Choroid plexus epithelial cell (primary cell): ENCODE data around the gene ERLIN1.
A peak's percentile ranks its signal among the peaks of the same experiment; 100 is the strongest.

Experiments used
- DNase-seq: peaks from one replicate; pipeline ENCODE4 v3.0.0-alpha.2; 2010; ENCODE audit warnings: low read depth
- H3K4me3 ChIP-seq: 2 replicates; pipeline ENCODE4 v1.5.1; 2011; ENCODE audit warnings: low read depth, mild to moderate bottlenecking, control low read depth, low read length, moderate library complexity
- TF ChIP-seq, protein P1 (sequence below): conservative IDR thresholded peaks from 2 replicates; pipeline ENCODE4 v1.5.1; 2011; ENCODE audit warnings: low read depth, mild to moderate bottlenecking, control low read depth, inconsistent platforms, low read length, moderate library complexity

ERLIN1 gene

DNA sequence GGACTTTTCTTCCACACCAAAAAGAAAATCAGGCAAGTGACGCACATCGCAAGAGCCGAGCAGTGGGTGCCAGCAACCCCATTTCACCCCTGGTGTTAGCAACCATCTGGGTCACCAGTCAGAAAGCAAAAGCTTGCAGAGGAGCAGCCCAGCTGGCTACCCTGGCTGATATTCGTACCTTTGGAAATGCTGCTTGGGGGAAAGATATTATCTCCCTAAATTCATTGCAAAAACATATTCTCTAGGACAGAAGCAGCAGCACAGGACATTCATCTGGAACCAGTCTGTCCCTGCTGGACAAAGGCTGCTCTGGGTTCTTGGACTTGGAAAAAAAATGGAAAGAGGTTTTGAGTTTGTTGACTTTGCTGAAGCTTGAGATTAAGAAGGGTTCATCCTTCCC lies 45.8 kb downstream of the ERLIN1 start:
- no peak for DNase-seq
- TF ChIP-seq, protein P1, sequence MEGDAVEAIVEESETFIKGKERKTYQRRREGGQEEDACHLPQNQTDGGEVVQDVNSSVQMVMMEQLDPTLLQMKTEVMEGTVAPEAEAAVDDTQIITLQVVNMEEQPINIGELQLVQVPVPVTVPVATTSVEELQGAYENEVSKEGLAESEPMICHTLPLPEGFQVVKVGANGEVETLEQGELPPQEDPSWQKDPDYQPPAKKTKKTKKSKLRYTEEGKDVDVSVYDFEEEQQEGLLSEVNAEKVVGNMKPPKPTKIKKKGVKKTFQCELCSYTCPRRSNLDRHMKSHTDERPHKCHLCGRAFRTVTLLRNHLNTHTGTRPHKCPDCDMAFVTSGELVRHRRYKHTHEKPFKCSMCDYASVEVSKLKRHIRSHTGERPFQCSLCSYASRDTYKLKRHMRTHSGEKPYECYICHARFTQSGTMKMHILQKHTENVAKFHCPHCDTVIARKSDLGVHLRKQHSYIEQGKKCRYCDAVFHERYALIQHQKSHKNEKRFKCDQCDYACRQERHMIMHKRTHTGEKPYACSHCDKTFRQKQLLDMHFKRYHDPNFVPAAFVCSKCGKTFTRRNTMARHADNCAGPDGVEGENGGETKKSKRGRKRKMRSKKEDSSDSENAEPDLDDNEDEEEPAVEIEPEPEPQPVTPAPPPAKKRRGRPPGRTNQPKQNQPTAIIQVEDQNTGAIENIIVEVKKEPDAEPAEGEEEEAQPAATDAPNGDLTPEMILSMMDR, result no peak
- no peak overlapping the region for H3K4me3 ChIP-seq

- DNase-seq, result peak; percentile 21
- TF ChIP-seq, protein P1, result no peak
- H3K4me3 ChIP-seq, result no peak overlapping the region
These were observed 46.8 kb downstream of the ERLIN1 start for GRCh38 chr10:100138921-100139496.

- no peak overlapping the region for H3K4me3 ChIP-seq
- TF ChIP-seq, protein P1, result no peak
- no peak for DNase-seq
These were observed 50.3 kb downstream of the ERLIN1 start for GRCh38 chr10:100135486-100135885.

- no peak for DNase-seq
- TF ChIP-seq, protein P1, result no peak
- no peak overlapping the region for H3K4me3 ChIP-seq
These were observed 52.0 kb downstream of the ERLIN1 start for GRCh38 chr10:100133801-100134200.

- DNase-seq, result no peak
- TF ChIP-seq, protein P1, result no peak
These were observed 53.4 kb downstream of the ERLIN1 start for GRCh38 chr10:100132427-100132826.

GRCh38 chr10:100131571-100131970 lies 54.3 kb downstream of the ERLIN1 start:
- no peak overlapping the region for H3K4me3 ChIP-seq
- TF ChIP-seq, protein P1, result no peak
- DNase-seq, result no peak

More at GRCh38 chr10:100132427-100132826, 53.4 kb downstream of the ERLIN1 start:
- H3K4me3 ChIP-seq, result no peak overlapping the region

DNA sequence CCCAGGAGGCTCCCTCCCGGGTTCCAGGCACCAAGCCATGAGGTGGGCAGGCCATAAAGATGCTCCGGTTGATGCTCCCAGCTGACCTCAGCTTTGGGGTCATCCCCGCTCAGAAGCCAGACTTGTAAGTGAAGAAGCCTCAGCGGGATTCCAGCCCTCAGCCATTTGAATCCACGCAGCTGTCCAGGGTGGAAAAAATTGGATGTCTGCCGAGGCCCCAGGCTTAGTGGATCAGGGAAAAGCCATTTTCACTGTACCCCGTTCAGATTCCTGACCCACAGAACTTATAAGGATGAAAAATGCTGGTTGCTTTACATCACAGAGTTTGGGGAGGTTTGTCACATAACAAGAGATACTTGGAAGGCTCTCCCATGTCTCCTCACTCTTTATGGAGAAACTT lies 55.0 kb downstream of the ERLIN1 start:
- H3K4me3 ChIP-seq, result no peak overlapping the region
- TF ChIP-seq, protein P1, result no peak
- no peak for DNase-seq
